H4 (cell line): ENCODE data around the gene SLAMF8. TPM values are rescaled to one million over a fixed set of nuclear protein-coding genes. Genes with fewer than 3 reads are reported as not detected.

Experiments
- DNase-seq: peaks from one replicate; pipeline ENCODE4 v3.0.0-alpha.2; 2015; ENCODE audit warnings: low spot score
- total RNA-seq: library from RNA; depleted of rRNA; stranded (reverse); fragments of >200 nt; shearing (Covaris generic); gene quantifications from 2 replicates; pipeline ENCODE4 v1.2.3, GENCODE V29; 2014; rRNA removed

The SLAMF8 gene
- 0.17 TPM in 1 of 2 replicates, not detected in the other for total RNA-seq

DNA sequence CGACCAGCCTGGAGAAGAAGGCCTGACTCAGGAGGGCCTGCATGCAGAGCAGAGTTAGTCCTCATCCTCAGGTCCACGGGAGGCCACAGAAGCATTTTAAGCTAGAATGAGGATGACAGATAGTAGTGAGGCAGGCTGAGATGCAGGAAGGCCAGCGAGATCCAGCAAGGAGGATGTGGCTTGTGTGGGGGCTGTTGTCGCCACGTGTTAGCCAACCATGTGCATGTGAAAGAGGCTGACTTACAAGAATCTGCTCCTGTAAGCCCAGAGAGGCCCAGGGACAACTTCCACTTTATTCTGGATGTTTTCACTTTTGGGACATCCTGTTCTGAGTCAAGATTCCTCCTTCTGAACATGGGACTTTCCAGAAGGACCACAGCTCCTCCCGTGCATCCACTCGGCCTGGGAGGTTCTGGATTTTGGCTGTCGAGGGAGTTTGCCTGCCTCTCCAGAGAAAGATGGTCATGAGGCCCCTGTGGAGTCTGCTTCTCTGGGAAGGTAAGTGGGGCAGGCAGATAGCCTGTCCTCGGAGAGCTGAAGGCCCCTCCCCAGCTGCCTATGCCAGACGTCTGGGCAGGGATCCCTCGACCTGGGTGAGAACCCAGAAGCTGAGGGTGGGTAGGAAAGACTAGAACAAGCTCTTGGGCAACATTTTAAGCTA is at the start of gene SLAMF8:
Gene SLAMF8, plus strand, starts transcription at position 433 of the 661 bp plus-strand sequence. Its CDS starts 26 bp downstream, at position 459.
- no peak for DNase-seq

DNA sequence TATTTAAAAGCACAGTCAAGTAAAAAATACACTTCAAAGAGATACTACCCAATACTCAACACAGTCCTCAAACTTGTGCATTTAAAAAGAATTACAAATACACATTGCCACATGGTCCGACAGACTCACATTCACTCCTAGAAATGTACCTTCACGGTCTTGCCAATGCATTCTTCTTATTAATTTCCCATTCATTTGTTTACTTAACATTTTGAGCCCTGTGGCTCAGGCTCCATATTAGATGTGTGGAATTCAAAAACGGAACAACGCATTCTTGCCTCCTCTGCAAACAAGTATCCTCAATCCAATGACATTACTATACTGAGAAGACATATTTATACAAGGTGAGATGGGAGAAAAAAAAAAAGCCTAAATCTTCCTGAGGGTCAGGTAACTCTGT is 48.4 kb upstream of the SLAMF8 start:
- no peak for DNase-seq

DNA sequence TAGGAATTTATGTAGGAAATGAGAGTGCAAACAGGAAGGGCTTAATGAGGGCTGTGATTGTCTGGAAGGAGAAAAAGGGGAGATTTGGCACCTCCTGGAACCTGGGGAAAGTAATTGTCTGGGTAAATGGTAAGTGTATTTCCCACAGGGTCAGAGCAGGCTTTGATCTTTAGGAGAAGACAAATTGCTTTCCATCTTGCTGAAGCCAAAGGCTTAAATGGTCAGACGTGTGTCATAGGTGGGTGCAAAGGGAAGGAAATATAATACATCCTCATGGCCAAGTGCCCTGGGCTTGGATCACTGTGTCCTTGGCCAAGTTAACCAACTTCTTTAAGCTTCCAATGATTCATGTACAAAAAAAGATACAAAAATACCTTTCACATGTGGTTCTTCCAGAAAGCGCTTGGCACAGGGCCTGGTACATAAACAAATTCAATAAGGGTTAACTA is 47.2 kb upstream of the SLAMF8 start:
- peak; percentile 38 for DNase-seq

DNA sequence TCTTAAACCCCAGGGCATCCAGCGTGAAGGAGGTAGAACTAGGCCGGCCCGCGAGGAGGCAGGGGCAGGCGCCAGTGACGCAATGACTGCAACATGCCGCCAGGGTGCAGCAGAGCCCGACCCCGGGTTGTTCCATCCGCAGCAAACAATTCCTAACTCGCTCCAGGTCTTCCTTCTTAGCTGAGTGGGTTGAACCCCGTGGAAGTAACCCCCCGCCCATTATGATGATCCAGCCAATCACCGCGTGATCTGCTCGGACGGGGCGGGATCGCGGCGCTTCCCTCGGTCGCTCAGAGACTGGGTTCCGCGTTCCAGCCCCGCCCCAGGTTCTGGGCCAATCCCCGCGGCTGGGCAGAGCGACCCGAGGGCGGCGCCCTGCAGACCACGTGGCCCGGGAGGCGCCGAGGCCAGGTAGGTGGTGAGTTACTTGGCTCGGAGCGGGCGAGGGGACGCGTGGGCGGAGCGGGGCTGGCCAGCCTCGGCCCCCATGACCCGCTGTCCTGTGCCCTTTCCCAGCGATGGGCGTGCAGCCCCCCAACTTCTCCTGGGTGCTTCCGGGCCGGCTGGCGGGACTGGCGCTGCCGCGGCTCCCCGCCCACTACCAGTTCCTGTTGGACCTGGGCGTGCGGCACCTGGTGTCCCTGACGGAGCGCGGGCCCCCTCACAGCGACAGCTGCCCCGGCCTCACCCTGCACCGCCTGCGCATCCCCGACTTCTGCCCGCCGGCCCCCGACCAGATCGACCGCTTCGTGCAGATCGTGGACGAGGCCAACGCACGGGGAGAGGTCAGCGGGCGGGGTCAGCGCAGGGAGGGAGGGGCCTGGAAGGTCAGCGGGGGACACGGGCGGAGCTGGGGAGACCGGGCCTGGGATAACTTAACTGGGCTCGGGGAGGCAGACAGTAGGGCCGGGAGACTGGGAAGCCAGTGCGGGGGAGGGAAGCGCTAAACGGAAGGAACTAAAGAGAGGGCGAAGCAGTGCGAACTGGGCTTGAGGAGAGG is 45.8 kb upstream of the SLAMF8 start, which contains the start of gene DUSP23:
Gene DUSP23, plus strand, starts transcription at position 380 of the 1,000 bp plus-strand sequence. Its CDS starts 139 bp downstream, at position 519.
- peak; percentile 92 for DNase-seq

DNA sequence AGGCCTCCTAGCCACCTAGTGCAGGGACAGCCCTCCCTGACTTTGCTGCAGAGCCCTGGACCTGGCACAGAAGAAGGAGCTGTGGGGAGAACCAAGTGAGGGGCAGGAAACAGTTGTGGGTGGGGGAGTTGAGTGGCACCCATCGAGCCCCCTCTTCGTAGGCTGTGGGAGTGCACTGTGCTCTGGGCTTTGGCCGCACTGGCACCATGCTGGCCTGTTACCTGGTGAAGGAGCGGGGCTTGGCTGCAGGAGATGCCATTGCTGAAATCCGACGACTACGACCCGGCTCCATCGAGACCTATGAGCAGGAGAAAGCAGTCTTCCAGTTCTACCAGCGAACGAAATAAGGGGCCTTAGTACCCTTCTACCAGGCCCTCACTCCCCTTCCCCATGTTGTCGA is 44.7 kb upstream of the SLAMF8 start:
- no peak for DNase-seq

DNA sequence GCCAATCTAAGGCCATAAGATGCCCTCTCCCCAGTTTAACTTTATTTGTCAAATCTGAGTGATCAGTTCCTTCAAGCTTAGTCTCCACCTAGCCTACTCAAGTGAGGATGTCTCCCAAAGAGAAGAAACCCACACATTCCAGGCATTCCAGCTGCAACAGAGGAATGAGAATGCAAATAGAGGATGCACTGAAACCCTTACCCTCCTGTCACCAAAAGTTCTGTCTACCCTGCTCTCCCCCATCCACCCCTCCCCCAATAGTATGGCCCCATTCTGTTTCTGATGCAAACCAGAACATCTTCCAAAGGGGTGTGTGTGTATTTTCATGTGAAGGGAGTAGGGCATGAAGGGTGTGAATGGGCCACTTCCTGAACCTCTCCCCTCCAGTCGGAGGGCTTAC is 42.9 kb upstream of the SLAMF8 start:
- DNase-seq, result no peak

DNA sequence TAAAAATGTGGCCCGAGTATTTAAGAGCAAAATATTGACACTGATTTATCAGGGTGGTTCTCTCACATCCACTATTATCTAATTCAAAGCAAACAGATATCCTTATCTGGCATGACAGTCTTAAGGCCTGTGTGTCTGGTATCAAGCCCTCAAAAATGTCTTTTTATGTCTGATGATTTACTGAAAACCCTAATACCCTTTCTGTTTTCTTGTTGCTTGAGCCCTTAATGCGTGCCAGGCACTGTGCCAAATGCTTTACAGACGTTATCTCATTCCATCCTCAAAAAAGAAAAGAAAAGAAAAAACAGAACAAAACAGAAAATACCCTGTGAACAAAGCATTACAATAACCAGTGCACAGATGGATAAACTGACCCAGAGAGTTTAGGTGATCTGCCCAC is 40.2 kb upstream of the SLAMF8 start:
- no peak for DNase-seq

DNA sequence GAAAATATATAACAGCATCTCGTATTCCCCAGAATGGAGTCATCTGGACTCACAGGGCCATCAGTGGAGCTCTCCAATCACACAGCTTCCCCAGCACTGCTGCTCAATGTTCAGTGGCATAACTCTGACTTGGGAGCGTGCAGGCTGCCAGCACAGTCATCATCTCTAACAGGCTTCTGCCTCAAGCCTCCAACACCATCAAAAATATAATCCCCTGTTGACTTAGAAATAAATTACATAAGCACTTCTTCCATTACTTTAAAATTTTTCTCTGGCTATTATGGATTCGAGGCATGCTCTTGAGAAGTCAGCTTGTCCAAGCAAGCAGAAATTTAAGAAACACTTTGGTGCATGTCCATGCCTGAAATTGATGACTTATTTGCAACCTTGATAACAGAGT is 39.7 kb upstream of the SLAMF8 start:
- DNase-seq, result no peak

DNA sequence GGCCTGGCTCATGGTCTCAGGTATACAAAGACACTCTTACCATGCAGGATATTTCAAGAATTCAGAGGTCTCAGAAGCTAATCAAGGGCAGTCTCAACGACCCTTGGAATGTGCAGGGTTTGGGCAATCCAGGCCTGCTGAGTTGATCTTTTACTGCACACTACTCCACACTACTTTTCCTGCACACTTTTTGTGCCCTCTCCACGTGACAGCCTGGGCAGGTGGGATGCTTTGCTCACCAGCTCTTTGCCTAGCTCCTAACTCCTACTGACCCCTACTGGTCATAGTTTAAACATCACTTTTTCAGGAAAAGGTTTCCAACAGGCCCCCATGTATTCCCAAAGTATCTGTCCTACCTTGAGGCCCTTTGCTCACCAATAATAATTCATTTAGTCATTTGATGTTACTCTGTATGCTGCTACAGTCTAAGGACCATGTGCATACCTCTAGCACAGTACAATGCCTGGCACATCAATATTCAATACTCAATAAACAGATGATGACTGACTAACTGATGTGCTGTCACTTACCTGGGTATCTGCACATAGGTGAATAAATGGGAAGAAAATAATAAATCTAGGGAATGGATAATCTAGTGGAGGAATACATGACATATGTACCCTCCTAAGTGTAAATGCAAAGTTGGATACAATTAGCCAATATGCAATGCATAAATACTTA is 36.3 kb upstream of the SLAMF8 start:
- peak; percentile 31 for DNase-seq

DNA sequence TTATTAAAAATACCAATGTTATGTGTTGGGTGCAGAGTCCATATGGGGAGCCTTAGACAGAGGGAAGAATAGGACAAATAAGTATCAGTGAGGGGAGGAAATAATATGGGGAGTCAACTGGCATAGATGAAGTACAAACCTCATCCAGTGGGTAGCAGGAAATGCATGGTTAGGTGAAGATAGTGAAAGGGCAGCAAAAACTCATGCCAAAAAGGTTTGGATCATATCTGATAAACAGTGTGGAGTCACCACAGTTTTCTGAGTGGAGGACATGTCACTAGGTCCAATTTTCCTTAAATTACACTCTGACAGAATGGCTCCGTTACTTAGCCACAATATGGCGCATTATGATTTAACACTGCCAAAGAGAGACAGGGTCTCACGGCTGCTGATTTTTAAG is 35.6 kb upstream of the SLAMF8 start:
- DNase-seq, result no peak

DNA sequence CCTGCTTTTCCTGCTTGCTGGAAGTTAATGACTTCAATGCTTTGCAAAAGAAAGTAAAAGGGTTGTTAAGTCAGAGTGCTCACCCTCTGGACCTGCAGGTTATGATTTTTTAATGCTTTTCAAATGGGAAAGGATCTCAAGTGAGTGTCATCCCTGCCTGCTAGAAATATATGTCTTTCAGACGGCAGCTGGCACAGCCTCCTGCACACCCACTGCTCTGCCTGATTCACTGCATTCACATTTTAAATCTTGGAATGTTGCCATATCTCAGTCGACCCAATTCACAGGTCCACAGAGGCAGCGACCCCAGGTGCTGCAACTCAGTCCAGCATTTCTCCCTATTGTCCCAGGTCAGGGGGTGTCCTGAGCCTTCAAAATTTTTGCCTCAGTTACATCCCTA is 35.2 kb upstream of the SLAMF8 start:
- DNase-seq, result no peak

DNA sequence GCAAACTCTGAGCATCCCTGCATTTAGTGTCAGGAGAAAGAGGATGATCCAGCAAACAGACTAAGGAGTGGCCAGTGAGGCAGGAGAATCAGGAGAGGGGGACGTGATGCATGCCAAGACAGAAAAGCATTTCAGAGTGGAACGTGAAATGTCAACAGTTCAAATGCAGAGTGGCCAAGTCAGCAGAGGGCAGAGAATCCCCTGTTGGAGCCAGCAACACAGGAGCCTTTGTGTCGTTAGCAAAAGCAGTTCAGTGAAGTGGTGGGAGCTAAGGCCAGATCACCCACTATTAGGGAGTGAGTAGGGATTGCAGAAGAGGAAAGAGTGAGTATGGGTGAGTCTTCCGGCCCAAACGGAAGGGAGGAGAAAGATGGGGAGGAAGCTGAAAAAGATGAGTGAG is 31.1 kb upstream of the SLAMF8 start:
- DNase-seq, result no peak

DNA sequence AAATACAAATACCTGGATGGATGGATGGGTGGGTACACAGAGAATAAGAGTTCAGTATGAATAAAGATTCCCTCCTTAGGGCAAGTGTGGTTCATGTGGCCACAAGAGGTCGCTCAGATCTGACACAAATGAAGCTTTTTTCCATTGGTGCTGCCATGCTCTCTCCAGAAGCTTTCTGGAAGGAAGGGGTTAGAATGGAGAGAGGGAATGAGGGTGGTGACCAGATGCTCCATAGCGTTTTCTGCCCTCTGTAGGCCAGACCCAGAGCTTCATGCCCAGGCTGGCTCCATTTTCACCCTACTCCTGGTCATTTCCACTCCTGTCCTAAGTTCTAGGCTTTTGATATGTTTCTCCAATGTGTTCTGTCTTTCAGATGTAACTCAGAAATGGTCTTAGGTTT is 27.8 kb upstream of the SLAMF8 start:
- peak; percentile 89 for DNase-seq

DNA sequence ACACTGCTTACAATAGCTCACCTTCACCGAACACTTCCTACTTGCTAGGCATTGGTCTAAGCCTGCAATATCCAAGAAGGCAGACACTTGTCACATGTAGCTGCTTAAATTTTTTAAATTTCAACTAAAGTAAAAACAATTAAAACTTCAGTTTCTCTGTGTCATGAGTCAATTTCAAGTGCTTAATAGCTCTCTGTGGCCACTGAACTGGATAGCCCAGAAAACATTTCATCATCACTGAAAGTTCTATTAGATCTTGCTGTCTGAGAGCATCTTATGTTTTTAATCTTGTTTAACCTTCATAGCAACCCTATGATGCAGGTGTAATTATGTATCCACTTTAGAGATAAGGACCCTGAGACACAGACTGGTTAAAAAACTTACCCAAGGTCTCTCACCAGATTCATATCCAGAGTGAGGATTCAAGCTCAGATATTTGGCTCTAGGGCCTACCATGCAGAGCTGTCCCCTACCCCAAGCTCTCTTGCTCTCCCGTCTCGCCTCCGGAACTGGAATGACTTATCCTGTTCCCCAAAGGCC is 27.2 kb upstream of the SLAMF8 start:
- no peak for DNase-seq

DNA sequence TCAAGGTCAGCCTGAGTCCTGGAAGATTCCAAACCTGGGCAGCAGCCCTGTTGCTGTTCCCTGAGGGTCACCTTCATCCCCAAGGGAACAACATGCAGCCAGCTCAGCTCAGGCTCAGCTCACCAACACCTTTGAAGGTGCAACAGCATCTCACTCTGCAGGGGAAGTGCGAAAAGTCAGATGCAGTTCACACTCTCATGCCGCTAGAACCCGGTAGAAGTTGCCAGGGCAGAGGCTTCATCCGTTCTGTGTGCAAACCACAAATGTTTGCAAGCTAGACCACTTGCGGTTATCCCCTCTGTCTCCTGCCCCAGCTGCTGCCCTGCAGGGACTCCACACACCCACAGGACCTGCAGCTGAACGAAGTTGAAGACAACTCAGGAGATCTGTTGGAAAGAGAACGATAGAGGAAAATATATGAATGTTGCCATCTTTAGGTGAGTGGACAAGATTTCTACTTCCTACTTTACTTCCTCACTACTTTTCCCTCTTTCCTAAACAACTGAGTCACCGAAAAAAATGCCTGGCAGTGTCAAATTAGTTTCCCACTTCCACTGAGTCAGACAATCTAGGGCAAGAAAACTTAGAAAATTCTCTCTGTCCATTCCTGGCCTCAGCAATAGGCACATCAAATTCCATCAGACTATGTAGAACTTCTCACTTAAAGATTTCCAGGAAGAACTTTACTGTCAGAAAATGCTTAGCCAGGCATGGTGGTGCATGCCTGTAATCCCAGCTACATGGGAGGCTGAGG is 26.3 kb upstream of the SLAMF8 start:
- DNase-seq, result peak; percentile 17

DNA sequence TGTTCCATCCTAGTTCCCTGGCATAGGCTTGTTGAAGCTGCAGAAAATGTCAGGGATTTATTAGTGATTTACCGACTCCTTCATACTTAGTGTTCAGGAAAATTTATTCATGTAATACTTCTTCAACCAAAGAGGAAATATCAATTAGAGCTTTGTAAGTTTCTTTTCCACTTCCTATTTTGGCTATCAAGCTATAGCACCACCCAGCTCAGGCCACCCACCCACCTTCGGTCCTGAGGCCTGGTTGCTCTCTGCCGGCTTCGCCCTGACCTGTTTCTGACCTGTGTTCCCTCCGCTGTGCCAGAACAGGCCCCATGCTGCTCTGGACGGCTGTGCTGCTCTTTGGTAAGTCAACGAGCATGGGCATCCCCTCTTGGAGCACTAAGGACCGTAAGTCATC is 24.6 kb upstream of the SLAMF8 start, which contains the start of gene FCRL6:
Gene FCRL6, plus strand, starts transcription at position 250 of the 400 bp plus-strand sequence. Its CDS starts 65 bp downstream, at position 315.
- DNase-seq, result no peak

DNA sequence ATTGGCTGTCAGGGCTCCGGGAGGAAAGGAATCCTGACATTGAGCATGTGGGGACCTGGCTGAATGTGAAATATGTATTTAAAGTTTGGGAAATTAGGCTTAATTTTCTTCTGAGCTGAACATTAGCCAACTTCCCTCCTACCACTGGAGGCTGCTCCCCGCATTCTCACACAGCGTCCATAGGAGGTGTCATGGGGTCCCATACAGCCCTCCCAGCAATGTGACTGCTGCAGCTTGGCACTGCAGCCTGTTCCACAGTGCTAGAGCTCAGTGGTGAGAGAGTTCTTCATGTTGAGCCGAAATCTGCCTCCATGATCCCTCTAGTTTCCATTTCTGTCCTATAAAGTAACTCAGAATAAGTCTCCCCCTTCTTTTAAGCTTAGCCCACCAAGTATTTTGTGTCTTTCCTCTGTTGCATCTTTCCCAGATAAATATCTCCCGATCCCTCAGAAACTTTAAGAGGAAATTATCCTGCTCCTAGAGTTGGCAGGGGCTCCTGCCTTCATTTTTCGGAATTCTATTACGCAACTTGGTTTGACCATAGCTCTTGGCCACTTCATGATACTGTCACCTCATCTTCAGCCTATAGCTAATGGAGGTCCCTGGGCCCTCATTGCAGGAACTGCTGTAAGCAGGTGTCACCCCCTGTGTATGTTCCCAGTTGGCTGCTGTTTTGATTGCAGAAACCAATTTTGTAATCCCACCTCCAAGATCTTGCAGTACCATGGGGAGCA is 22.6 kb upstream of the SLAMF8 start:
- DNase-seq, result no peak

DNA sequence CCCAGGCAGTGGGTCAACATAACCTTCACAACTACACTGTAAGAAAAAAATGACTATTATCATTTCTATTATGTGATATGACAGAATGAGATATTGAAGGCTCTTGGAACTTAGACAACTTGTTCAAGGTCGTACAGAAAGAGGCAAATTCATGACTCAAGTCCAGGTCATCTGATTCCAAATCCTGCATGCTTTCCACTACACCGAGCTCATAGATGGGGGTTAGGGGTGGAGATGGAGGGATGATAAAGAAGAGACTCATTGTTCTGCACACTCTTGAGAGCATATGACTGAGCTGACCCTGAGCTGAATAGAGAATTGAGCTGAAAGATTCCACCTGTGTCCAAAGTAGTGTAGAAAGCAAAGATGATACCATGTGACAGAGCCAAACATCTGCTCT is 21.7 kb upstream of the SLAMF8 start:
- DNase-seq, result no peak

DNA sequence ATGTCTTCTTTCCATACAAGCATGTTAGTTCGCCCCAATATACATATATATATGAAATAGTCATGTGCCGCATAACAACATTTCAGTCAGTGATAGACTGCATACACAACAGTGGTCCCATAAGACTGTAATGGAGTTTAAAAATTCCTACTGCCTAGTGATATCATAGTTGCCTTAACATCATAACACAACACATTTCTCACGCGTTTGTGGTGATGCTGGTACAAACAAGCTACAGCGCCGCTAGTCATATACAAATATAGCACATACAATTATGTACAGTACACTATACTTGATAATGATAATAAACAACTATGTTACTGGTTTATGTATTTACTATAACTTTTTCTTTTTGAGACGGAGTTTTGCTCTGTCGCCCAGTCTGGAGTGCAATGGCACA is 10.7 kb upstream of the SLAMF8 start:
- no peak for DNase-seq
